A549 treated with Hydrocortisone at 1 μM for 4 hours (cell line): ENCODE data around the gene LRRC75A. TPM values are rescaled to one million over a fixed set of nuclear protein-coding genes. Genes with fewer than 3 reads are reported as not detected.

Experiments used
- total RNA-seq: library from RNA; stranded (reverse); fragments of 200-300 nt; extraction: Qiagen RNA extraction; gene quantifications from 5 replicates; pipeline ENCODE4 v1.2.3, GENCODE V29; 2022

The LRRC75A gene
- 0.80 to 1.4 TPM (median 0.85 TPM) in 5 replicates for total RNA-seq

GRCh38 chr17:16491703-16492612 is at the start of gene LRRC75A:
Gene LRRC75A, minus strand, starts transcription at chr17:16492193. Its CDS starts 203 bp downstream, at chr17:16491990.

GRCh38 chr17:16415031-16415924 is 76.7 kb downstream of the LRRC75A start, which contains the start of gene TRPV2:
Gene TRPV2, plus strand, starts transcription at chr17:16415571. Its CDS starts 2,098 bp downstream, at chr17:16417669.

Other genes with a start within 250 kb of the LRRC75A start
- gene CENPV, start 138.7 kb downstream of the LRRC75A start, total RNA-seq, result 114 to 160 TPM (median 157 TPM) in 5 replicates
- 1,797 to 2,428 TPM (median 1,988 TPM) in 5 replicates for gene UBB, start 111.1 kb downstream of the LRRC75A start, total RNA-seq
- gene TRPV2, start 76.6 kb downstream of the LRRC75A start, total RNA-seq, result 0.20 to 0.55 TPM (median 0.40 TPM) in 5 replicates
- gene ZNF287, start 77.0 kb upstream of the LRRC75A start, total RNA-seq, result 9.9 to 15.9 TPM (median 12.7 TPM) in 5 replicates
- 1.1 to 2.2 TPM (median 1.4 TPM) in 5 replicates for gene ZNF624, start 161.7 kb upstream of the LRRC75A start, total RNA-seq
- 0.69 to 1.4 TPM (median 1.2 TPM) in 5 replicates for gene CCDC144A, start 198.0 kb upstream of the LRRC75A start, total RNA-seq